IMR-90 (cell line): ENCODE data around the gene NCKAP5. TPM values are rescaled to one million over a fixed set of nuclear protein-coding genes. Genes with fewer than 3 reads are reported as not detected.

ENCODE experiments used
- ATAC-seq: fragments of 200-7000 bp; cut with Tn5 transposase; 2 replicates; pipeline ENCODE4 v1.9.1; 2020; ENCODE audit warnings: low read depth, mild to moderate bottlenecking, moderate library complexity
- BruUV-seq: library from RNA; stranded (reverse); fragments of 400-500 nt; replicated peaks from 2 replicates; lab custom pipeline; 2021; lab: Mats Ljungman, UMichigan
- CTCF ChIA-PET: fragments of 300-600 bp; formaldehyde crosslinking; extraction: SDS; loops from one replicate; lab custom pipeline; 2021; ENCODE audit warnings: antibody characterized with exemption; lab: Yijun Ruan, JAX
- POLR2A ChIA-PET: fragments of 300-600 bp; sonication (Branson Sonifier 250); formaldehyde crosslinking; loops from one replicate; lab custom pipeline; 2022; ENCODE audit warnings: antibody characterized with exemption; ENCODE audit not compliant: unreplicated experiment; lab: Charles Lee
- DNase-seq: peaks from one replicate; pipeline ENCODE4 v3.0.0; 2013
- H2AFZ ChIP-seq: replicated peaks from 2 replicates; pipeline ENCODE3; 2013; ENCODE audit warnings: low read length, mild to moderate bottlenecking; ENCODE audit not compliant: poor library complexity
- H2AK5ac ChIP-seq: 2 replicates; pipeline ENCODE4 v1.6.1; 2013; ENCODE audit warnings: low read depth, low read length, inconsistent platforms
- H2AK9ac ChIP-seq: replicated peaks from 2 replicates; pipeline ENCODE3; 2013; ENCODE audit warnings: mild to moderate bottlenecking, low read depth, low read length, moderate library complexity; ENCODE audit not compliant: poor library complexity
- H2BK120ac ChIP-seq: 2 replicates; pipeline ENCODE4 v1.6.1; 2013; ENCODE audit warnings: low read depth, low read length, inconsistent platforms
- H2BK15ac ChIP-seq: 3 replicates; pipeline ENCODE4 v1.6.1; 2013; ENCODE audit warnings: low read depth, low read length, inconsistent platforms
- H2BK20ac ChIP-seq: 2 replicates; pipeline ENCODE4 v1.6.1; 2013; ENCODE audit warnings: low read depth, mild to moderate bottlenecking, inconsistent platforms, low read length, moderate library complexity
- H2BK5ac ChIP-seq: 2 replicates; pipeline ENCODE4 v1.6.1; 2013; ENCODE audit warnings: mild to moderate bottlenecking, low read depth, low read length, inconsistent platforms; ENCODE audit not compliant: poor library complexity, severe bottlenecking
- H3K14ac ChIP-seq: replicated peaks from 2 replicates; pipeline ENCODE4 v1.6.1; 2013; ENCODE audit warnings: low read depth, low read length, inconsistent platforms
- H3K18ac ChIP-seq: 2 replicates; pipeline ENCODE4 v1.6.1; 2013; ENCODE audit warnings: low read depth, low read length, control low read depth
- H3K23ac ChIP-seq: 2 replicates; pipeline ENCODE4 v1.6.1; 2013; ENCODE audit warnings: low read depth, low read length, inconsistent platforms
- H3K27ac ChIP-seq: 2 replicates; pipeline ENCODE4 v1.5.1; 2013; ENCODE audit warnings: mild to moderate bottlenecking, control low read depth, low read length; ENCODE audit not compliant: insufficient read depth
- H3K27me3 ChIP-seq: 2 replicates; pipeline ENCODE4 v1.6.1; 2013; ENCODE audit warnings: low read length; ENCODE audit not compliant: control insufficient read depth, insufficient read depth
- H3K36me3 ChIP-seq: 2 replicates; pipeline ENCODE4 v1.6.1; 2013; ENCODE audit warnings: low read length, mixed read lengths; ENCODE audit not compliant: control insufficient read depth, insufficient read depth
- H3K4ac ChIP-seq: 2 replicates; pipeline ENCODE4 v1.6.1; 2013; ENCODE audit warnings: low read depth, low read length, inconsistent platforms
- H3K4me1 ChIP-seq: 2 replicates; pipeline ENCODE4 v1.6.1; 2013; ENCODE audit warnings: low read length, mixed read lengths; ENCODE audit not compliant: control insufficient read depth, insufficient read depth
- H3K4me2 ChIP-seq: 2 replicates; pipeline ENCODE4 v1.6.1; 2013; ENCODE audit warnings: low read depth, mild to moderate bottlenecking, control low read depth, low read length, moderate library complexity
- H3K4me3 ChIP-seq: 2 replicates; pipeline ENCODE4 v1.5.1; 2013; ENCODE audit warnings: low read depth, mild to moderate bottlenecking, control low read depth, low read length, moderate library complexity; ENCODE audit not compliant: insufficient read depth
- H3K56ac ChIP-seq: 2 replicates; pipeline ENCODE4 v1.6.1; 2013; ENCODE audit warnings: low read length, inconsistent platforms; ENCODE audit not compliant: insufficient read depth; ENCODE audit errors: extremely low read depth
- H3K79me1 ChIP-seq, 2 experiments: 2 replicates each; pipeline ENCODE4 v1.6.1; 2013; ENCODE audit warnings: low read length in 2 of 2, inconsistent platforms in 1 of 2, low read depth in 1 of 2
- H3K9ac ChIP-seq: 2 replicates; pipeline ENCODE4 v1.6.1; 2013; ENCODE audit warnings: low read depth, low read length, control low read depth
- H3K9me1 ChIP-seq: 2 replicates; pipeline ENCODE4 v1.6.1; 2013; ENCODE audit warnings: low read length, inconsistent platforms; ENCODE audit not compliant: insufficient read depth
- H3K9me3 ChIP-seq: 2 replicates; pipeline ENCODE4 v1.6.1; 2013; ENCODE audit warnings: low read length; ENCODE audit not compliant: control insufficient read depth, insufficient read depth
- H4K20me1 ChIP-seq: 2 replicates; pipeline ENCODE4 v1.6.1; 2013; ENCODE audit warnings: low read length, inconsistent platforms; ENCODE audit not compliant: insufficient read depth
- H4K5ac ChIP-seq: 2 replicates; pipeline ENCODE4 v1.6.1; 2013; ENCODE audit warnings: mild to moderate bottlenecking, low read depth, low read length, control low read depth
- H4K8ac ChIP-seq, 2 experiments: 2 replicates each; pipeline ENCODE4 v1.6.1; 2013; ENCODE audit warnings: low read depth in 2 of 2, low read length in 2 of 2, control low read depth in 1 of 2, inconsistent platforms in 1 of 2
- H4K91ac ChIP-seq: 2 replicates; pipeline ENCODE4 v1.6.1; 2013; ENCODE audit warnings: low read depth, low read length, inconsistent platforms; ENCODE audit not compliant: insufficient read depth
- BHLHE40 ChIP-seq: fragments of 150-350 bp; IDR thresholded peaks from 2 replicates; pipeline ENCODE4 v1.6.1; 2016; ENCODE audit warnings: mild to moderate bottlenecking, low read depth, low read length
- CEBPB ChIP-seq: IDR thresholded peaks from 2 replicates; pipeline ENCODE4 v1.6.1; 2012; ENCODE audit warnings: low read depth, low read length, improper control_type of control experiment
- CTCF ChIP-seq: conservative IDR thresholded peaks from 2 replicates; pipeline ENCODE4 v1.5.1; 2012; ENCODE audit warnings: mild to moderate bottlenecking, low read depth, low read length, improper control_type of control experiment
- MAFK ChIP-seq: IDR thresholded peaks from 2 replicates; pipeline ENCODE4 v1.6.1; 2012; ENCODE audit warnings: low read depth, low read length, improper control_type of control experiment
- MAZ ChIP-seq: IDR thresholded peaks from 2 replicates; pipeline ENCODE4 v1.6.1; 2012; ENCODE audit warnings: low read depth, mild to moderate bottlenecking, low read length, improper control_type of control experiment, moderate library complexity, borderline replicate concordance
- NFE2L2 ChIP-seq: fragments of 150-350 bp; IDR thresholded peaks from 2 replicates; pipeline ENCODE4 v1.6.1; 2016; ENCODE audit warnings: low read depth, mild to moderate bottlenecking, low read length
- POLR2A ChIP-seq: IDR thresholded peaks from 2 replicates; pipeline ENCODE4 v1.6.1; 2012; ENCODE audit warnings: mild to moderate bottlenecking, low read depth, low read length
- RCOR1 ChIP-seq: IDR thresholded peaks from 2 replicates; pipeline ENCODE4 v1.6.1; 2012; ENCODE audit warnings: mild to moderate bottlenecking, low read length, improper control_type of control experiment; ENCODE audit not compliant: insufficient replicate concordance
- SMC3 ChIP-seq: fragments of 150-350 bp; IDR thresholded peaks from 2 replicates; pipeline ENCODE4 v1.6.1; 2016; ENCODE audit warnings: low read depth, mild to moderate bottlenecking, antibody characterized with exemption, low read length, moderate library complexity
- USF2 ChIP-seq: fragments of 150-350 bp; IDR thresholded peaks from 2 replicates; pipeline ENCODE4 v1.6.1; 2017; ENCODE audit warnings: mild to moderate bottlenecking, antibody characterized with exemption, low read length, low read depth
- WGBS, 2 experiments: methylation state at CpG; one replicate each; pipeline versions ENCODE4 v1.1.5 to v1.1.7; 2013; ENCODE audit warnings: missing lambda C conversion rate in 2 of 2; ENCODE audit not compliant: insufficient read length in 1 of 2; ENCODE audit errors: extremely low coverage in 2 of 2; 5-methylcytosine and 5-hydroxymethylcytosine counted together
- dilution Hi-C: fragments of 300-500 bp; cut with HindIII; formaldehyde crosslinking; loops from one replicate; pipeline ENCODE4 v1.14.3; 2018; ENCODE audit warnings: low sequenced_read_pairs; ENCODE audit not compliant: unreplicated experiment
- in situ Hi-C: fragments of 300-500 bp; cut with MboI; formaldehyde crosslinking; loops from 3 replicates; pipeline ENCODE4 v1.14.3; 2019; ENCODE audit warnings: low sequenced_read_pairs, inconsistent platforms, mixed read lengths
- intact Hi-C: fragments of 100-400 bp; cut with micrococcal nuclease; formaldehyde crosslinking; loops from 2 replicates; pipeline ENCODE4 v1.10.0; 2022
- polyA plus RNA-seq, 3 experiments: library from polyadenylated mRNA; depleted of rRNA; stranded (reverse); fragments of >200 nt; gene quantifications; 2 replicates each; pipeline ENCODE4 v1.2.3, GENCODE V29; 2012; ENCODE audit warnings: low replicate concordance in 1 of 3
- total RNA-seq: library from RNA; depleted of rRNA; stranded (reverse); fragments of >200 nt; gene quantifications from 2 replicates; pipeline ENCODE4 v1.2.3, GENCODE V29; 2012

The NCKAP5 gene
- total and polyA plus RNA-seq, 2 of the 4 experiments (the other 2 are of a cell fraction), result 2.7 to 3.9 TPM

- H2BK20ac ChIP-seq, result no peak overlapping the region
- H3K9me3 ChIP-seq, result no peaks in the 10 kb centered on the region
- no peak overlapping the region for H4K5ac ChIP-seq
- H3K56ac ChIP-seq, result no peak overlapping the region
- H3K18ac ChIP-seq, result no peak overlapping the region
- H3K27ac ChIP-seq, result no peak overlapping the region
- peaks cover 11% of the 10 kb centered on the region; the same call in 1 of the 2 replicates for H3K9me1 ChIP-seq
- H3K14ac ChIP-seq, result no peak overlapping the region; the same call in 1 of the 2 replicates
- no peak overlapping the region for H2BK5ac ChIP-seq
- BruUV-seq, result no TSS peak
- ATAC-seq (peak; percentile 18), DNase-seq (no peak)
- peak overlapping the region; percentile 60 for H2BK120ac ChIP-seq
- dilution Hi-C loops (no loop called here), intact Hi-C loops (no loop called here), in situ Hi-C loops (no loop called here)
- ChIA-PET POLR2A (no interaction called here), CTCF (no interaction called here)
- no peak overlapping the region for H2AK9ac ChIP-seq
- H2AK5ac ChIP-seq, result peak overlapping the region; percentile 76; the same call in 1 of the 2 replicates
- TF ChIP-seq RCOR1 (no peak), CEBPB (no peak), NFE2L2 (no peak), USF2 (no peak), SMC3 (no peak), CTCF (no peak), BHLHE40 (no peak), MAZ (no peak), MAFK (no peak), POLR2A (no peak)
- peaks cover 16% of the 10 kb centered on the region; the same call in 1 of the 2 replicates for H4K20me1 ChIP-seq
- no peaks in the 10 kb centered on the region for H3K36me3 ChIP-seq
- H4K8ac ChIP-seq, result no peak overlapping the region
- no peak overlapping the region for H3K4me3 ChIP-seq
- no peak overlapping the region for H3K4me2 ChIP-seq
- no peak overlapping the region; the same call in 2 of the 3 replicates for H2BK15ac ChIP-seq
- peaks cover 6 to 49% of the 10 kb centered on the region in 2 experiments; a peak in 3 of 4 replicates for H3K79me1 ChIP-seq
- H3K9ac ChIP-seq, result no peak overlapping the region
- H2AFZ ChIP-seq, result no peak overlapping the region
- no CpG with 5 or more reads among the region's 4 CpGs for WGBS, 2 experiments
- H3K4me1 ChIP-seq, result 0 out of 2 replicates have a peak, but pooled peaks cover 2% of the 10 kb centered on the region
- no peaks in the 10 kb centered on the region for H3K27me3 ChIP-seq
- H4K91ac ChIP-seq, result peak overlapping the region; percentile 35; the same call in 1 of the 2 replicates
- 0 out of 2 replicates have a peak overlapping the region, but pooled peaks have one; percentile 44 for H3K23ac ChIP-seq
- peak overlapping the region; percentile 70; the same call in 1 of the 2 replicates for H3K4ac ChIP-seq
Measured at GRCh38 chr2:133110201-133110600, 458.1 kb downstream of the NCKAP5 start.
